NCI-H2029 (cell line): ENCODE results near the gene CD3G.
A peak's percentile ranks its signal among the peaks of the same experiment; 100 is the strongest.
"Not testable (repeated sequence)": the region's sequence is repeated elsewhere in the genome, so short reads cannot be mapped to it uniquely, and the experiment has no call there.

Experiments used
- DNase-seq: peaks from one replicate; lab custom pipeline; 2025; lab: John Stamatoyannopoulos, UW

Gene CD3G

DNA sequence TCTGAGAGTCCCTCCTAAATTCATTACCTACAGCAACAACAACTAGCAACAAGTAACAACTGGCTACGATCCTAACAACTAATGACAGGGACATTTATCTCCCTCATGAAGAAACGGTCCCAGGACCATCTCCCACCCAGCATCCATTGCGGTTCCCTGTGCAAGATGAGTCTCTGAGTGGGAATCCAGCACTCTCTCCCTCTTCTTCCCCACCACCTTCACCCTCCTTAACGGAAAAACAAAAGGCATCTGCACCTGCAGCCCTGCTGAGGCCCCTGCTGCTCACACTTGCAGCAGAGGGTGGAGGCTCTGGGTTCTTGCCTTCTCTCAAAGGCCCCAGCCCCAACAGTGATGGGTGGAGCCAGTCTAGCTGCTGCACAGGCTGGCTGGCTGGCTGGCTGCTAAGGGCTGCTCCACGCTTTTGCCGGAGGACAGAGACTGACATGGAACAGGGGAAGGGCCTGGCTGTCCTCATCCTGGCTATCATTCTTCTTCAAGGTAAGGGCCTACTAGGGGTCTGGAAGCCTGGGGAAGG is at the start of gene CD3G:
Gene CD3G (plus strand): TSS at position 364 of the 535 bp plus-strand sequence. CDS start 80 bp downstream, at position 444.
- no peak for DNase-seq

DNA sequence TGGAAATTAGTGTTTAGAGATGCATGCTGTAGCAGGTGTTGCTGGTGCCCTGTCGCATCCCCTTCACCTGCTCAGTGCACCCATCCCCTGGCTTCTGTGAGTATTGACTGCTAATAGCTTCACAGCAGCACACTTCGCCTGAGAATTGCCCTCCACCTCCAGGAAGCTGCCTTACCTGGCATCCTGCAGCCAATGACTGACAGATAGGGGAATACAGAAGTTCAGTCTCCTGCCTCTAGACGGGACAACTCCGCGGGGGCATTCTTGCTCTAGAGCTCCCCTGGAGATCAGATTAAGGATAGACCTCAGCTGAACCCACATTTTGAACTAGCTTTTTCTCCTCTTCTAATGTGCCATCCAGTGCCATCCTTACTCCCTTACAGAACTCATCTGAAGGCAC is 48.9 kb upstream of the CD3G start:
- DNase-seq: no peak

- no peak for DNase-seq
Measured at GRCh38 chr11:118295815-118296454, 48.2 kb upstream of the CD3G start.

DNA sequence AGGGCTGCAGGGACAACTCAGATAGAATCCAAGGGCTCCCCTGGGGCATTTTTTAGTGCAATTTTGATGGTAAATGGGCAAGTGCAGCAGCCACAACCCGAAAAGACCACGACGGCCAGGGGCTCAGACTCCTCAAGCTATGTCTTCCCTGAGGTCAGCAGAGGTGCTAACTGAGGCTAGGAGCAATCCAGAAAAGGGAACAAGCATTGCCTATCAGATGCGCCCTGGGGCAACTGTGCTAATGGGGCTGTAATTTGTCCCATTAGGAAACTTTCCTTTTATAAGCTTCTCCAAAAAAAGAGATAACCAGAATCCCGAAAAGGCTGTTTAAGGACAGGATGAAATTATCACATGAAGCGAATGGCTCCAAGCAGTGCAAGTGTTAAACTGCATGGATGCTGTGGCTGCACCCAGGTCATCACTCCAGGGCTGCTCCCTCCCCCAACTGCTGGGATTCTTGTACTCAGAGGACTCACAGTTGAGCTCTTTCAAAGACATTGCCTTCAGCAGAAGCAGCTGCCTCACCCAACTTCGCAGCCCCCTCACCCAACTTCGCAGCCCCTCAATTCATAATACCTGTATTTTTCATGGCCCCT is 42.4 kb upstream of the CD3G start:
- no peak for DNase-seq

GRCh38 chr11:118304227-118304567 is 39.9 kb upstream of the CD3G start:
- DNase-seq: no peak

GRCh38 chr11:118304568-118305248 is 39.4 kb upstream of the CD3G start, which contains the start of gene CD3E:
CD3E (plus strand) TSS chr11:118304730; CDS start chr11:118304953, 223 bp downstream.
- DNase-seq: no peak

GRCh38 chr11:118305726-118306125 is 38.4 kb upstream of the CD3G start:
- no peak for DNase-seq

DNA sequence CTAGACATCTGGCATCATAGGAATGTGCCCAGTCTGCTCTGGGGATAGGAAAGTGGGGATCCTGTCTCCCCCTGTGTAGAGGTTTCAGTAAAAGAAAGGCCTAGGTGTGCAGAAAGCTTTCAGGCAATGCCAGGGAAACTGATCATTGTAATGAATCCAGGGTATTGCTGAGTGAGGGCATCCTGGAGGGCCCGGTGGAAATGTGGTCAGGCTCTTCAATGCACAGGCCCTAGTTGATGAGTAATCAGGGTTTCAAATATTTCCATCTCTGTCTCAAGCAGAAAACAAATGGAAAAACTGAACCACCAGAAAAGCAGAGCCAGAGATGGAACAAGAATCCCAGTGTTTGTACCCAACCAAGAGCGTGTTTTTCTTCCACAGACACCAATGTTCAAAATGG is 37.6 kb upstream of the CD3G start:
- DNase-seq: no peak

GRCh38 chr11:118308995-118309528 is 35.1 kb upstream of the CD3G start:
- not testable (repeated sequence) for DNase-seq

GRCh38 chr11:118310271-118310670 is 33.9 kb upstream of the CD3G start:
- DNase-seq: no peak

- no peak for DNase-seq
Measured at GRCh38 chr11:118310781-118311485, 33.2 kb upstream of the CD3G start.

- DNase-seq: no peak
Measured at GRCh38 chr11:118311518-118311917, 32.6 kb upstream of the CD3G start.

- no peak for DNase-seq
Measured at GRCh38 chr11:118312328-118312727, 31.8 kb upstream of the CD3G start.

- DNase-seq: no peak
Measured at GRCh38 chr11:118313242-118313641, 30.9 kb upstream of the CD3G start.

DNA sequence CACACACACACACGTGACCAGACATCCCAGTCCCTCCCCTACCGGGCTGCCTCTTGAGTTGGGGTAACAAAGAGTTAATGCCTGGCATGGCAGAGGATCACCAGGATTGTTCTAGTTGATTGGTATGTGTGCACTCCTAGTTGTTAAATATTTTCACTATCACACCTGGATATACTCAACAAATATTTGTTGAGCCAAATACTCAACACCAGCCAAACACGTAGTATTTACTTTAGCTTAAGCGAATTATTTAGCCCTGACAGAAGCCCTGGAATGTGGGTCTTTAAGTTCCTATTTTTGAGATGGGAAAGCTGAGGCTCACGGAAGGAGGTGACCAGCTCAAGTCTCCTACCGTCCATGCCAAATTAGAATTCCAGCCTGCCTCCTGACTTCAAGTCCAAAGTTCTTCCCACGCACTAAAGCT is 29.1 kb upstream of the CD3G start:
- DNase-seq: peak; percentile 23

GRCh38 chr11:118318124-118318523 is 26.0 kb upstream of the CD3G start:
- no peak for DNase-seq

DNA sequence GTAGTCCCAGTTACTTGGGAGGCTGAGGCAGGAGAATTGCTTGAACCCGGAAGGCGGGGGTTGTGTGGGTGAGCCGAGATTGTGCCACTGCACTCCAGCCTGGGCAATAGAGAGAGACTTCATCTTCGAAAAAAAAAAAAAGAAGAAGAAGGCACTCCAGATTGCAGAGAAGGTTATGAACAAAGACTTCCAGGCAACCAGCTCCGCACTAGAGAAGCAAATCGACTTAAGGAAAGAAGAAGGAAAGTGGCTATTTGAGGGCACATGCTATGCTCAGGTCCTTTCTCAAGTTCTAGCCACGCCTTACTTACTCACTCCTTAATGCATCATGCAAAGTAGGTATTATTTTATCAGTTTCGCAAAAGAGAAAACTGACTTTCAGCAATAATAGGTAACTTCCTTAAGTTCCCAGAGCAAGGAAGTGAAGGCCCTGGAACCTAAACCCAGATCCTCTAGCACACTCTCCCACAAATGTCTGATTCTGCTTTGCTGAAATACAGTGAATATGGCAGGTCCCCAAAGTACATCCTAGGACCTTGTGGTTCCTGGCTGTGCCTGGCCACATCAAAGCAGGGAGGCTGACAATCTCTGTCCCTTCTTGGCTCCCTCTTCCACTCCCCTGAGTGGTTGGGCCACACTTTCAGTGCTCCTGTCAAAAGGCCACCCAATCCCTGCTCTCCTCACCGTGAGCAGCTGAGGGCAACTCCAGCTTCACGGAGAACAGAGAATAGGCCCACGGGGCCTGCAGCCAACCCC is 25.4 kb upstream of the CD3G start:
- DNase-seq: no peak

GRCh38 chr11:118319337-118319707 is 24.8 kb upstream of the CD3G start:
- DNase-seq: no peak

- DNase-seq: no peak
Measured at GRCh38 chr11:118320515-118320914, 23.6 kb upstream of the CD3G start.

DNA sequence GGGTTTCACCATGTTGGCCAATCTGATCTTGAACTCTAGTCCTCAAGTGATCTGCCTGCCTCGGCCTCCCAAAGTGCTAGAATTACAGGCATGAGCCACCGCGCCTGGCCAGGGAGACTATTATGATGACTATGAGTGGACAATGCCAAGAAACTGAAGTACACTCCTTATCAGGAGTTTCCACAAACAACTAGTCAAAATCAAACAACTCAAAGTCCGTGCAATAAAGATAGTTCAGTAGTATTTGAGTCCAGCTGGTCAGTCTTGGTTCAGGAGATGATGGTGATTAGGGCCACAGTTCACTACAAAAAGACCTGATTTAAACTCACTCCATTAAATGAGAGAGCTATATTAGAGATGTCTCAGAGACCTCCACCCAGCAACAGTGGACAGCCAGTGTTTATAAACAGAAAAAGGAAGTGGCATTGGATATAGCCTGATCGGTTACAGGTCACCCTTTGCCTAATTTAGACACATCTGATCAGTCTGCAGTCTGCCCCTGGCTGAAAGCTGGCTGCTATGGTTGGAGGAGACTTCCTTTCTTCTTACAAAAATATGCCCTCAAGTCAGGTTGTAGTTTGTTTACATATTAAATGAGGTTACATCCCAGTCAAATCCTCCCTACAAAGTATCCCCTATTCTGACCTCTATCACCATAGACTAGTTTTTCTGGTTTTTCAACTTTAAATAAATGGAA is 22.6 kb upstream of the CD3G start:
- no peak for DNase-seq

DNA sequence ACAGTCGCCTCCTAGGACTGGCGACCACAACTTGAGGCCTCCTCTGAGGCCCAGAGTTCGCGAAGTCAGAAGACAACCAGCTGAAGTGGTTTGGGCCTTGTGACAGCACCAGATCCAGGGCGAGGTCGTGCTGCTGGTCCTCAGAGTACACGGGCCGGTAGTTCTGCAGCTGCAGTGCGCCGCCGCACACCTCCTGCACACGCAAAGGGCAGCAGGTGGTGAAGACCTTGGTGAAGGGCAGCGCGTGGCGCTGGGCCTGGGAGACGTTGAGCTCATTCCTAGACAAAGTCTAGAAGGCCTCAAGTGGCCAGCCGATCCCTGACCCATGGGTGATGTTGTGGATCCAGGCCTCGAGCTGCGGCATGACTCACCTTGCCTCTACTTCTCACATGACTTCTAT is 21.4 kb upstream of the CD3G start:
- DNase-seq: no peak
